ENCODE data around the gene PRDM11.

The PRDM11 gene

GRCh38 chr11:45215098-45215865 lies 68.8 kb downstream of the PRDM11 start:
- DNase-seq, result no peak
- in situ Hi-C loops (cut with HindIII; ENCODE audit: low pct_ligation_motif_present, low pct_unique_long_range_greater_than_20kb, low sequenced_read_pairs), result no loop called here

- no peak for DNase-seq
- in situ Hi-C loops (cut with HindIII; ENCODE audit: low pct_ligation_motif_present, low pct_unique_long_range_greater_than_20kb, low sequenced_read_pairs), result no loop called here
These were observed 69.6 kb downstream of the PRDM11 start for GRCh38 chr11:45216031-45216430.

GRCh38 chr11:45216901-45217300 lies 70.5 kb downstream of the PRDM11 start:
- no peak for DNase-seq
- in situ Hi-C loops (cut with HindIII; ENCODE audit: low pct_ligation_motif_present, low pct_unique_long_range_greater_than_20kb, low sequenced_read_pairs), result no loop called here

- DNase-seq, result no peak
- in situ Hi-C loops (cut with HindIII; ENCODE audit: low pct_ligation_motif_present, low pct_unique_long_range_greater_than_20kb, low sequenced_read_pairs), result no loop called here
These were observed 71.6 kb downstream of the PRDM11 start for GRCh38 chr11:45217991-45218390.

GRCh38 chr11:45218705-45219104 lies 72.3 kb downstream of the PRDM11 start:
- DNase-seq, result no peak
- in situ Hi-C loops (cut with HindIII; ENCODE audit: low pct_ligation_motif_present, low pct_unique_long_range_greater_than_20kb, low sequenced_read_pairs), result no loop called here

- in situ Hi-C loops (cut with HindIII; ENCODE audit: low pct_ligation_motif_present, low pct_unique_long_range_greater_than_20kb, low sequenced_read_pairs), result no loop called here
- no peak for DNase-seq
These were observed 73.0 kb downstream of the PRDM11 start for GRCh38 chr11:45219411-45219810.

GRCh38 chr11:45223496-45223895 lies 77.1 kb downstream of the PRDM11 start:
- DNase-seq, result no peak
- in situ Hi-C loops (cut with HindIII; ENCODE audit: low pct_ligation_motif_present, low pct_unique_long_range_greater_than_20kb, low sequenced_read_pairs), result no loop called here

GRCh38 chr11:45224766-45225165 lies 78.3 kb downstream of the PRDM11 start:
- in situ Hi-C loops (cut with HindIII; ENCODE audit: low pct_ligation_motif_present, low pct_unique_long_range_greater_than_20kb, low sequenced_read_pairs), result no loop called here

GRCh38 chr11:45225277-45225676 lies 78.8 kb downstream of the PRDM11 start:
- in situ Hi-C loops (cut with HindIII; ENCODE audit: low pct_ligation_motif_present, low pct_unique_long_range_greater_than_20kb, low sequenced_read_pairs), result no loop called here

More at GRCh38 chr11:45224766-45225165, 78.3 kb downstream of the PRDM11 start:
- no peak for DNase-seq

GRCh38 chr11:45225961-45226871 lies 79.8 kb downstream of the PRDM11 start:
- DNase-seq, result no peak
- in situ Hi-C loops (cut with HindIII; ENCODE audit: low pct_ligation_motif_present, low pct_unique_long_range_greater_than_20kb, low sequenced_read_pairs), result no loop called here

More at GRCh38 chr11:45225277-45225676, 78.8 kb downstream of the PRDM11 start:
- no peak for DNase-seq

- DNase-seq, result no peak
- in situ Hi-C loops (cut with HindIII; ENCODE audit: low pct_ligation_motif_present, low pct_unique_long_range_greater_than_20kb, low sequenced_read_pairs), result no loop called here
These were observed 80.5 kb downstream of the PRDM11 start for GRCh38 chr11:45226901-45227300.

GRCh38 chr11:45227836-45228235 lies 81.4 kb downstream of the PRDM11 start:
- in situ Hi-C loops (cut with HindIII; ENCODE audit: low pct_ligation_motif_present, low pct_unique_long_range_greater_than_20kb, low sequenced_read_pairs), result no loop called here
- DNase-seq, result no peak

GRCh38 chr11:45229401-45230020 lies 83.1 kb downstream of the PRDM11 start:
- in situ Hi-C loops (cut with HindIII; ENCODE audit: low pct_ligation_motif_present, low pct_unique_long_range_greater_than_20kb, low sequenced_read_pairs), result no loop called here
- no peak for DNase-seq

GRCh38 chr11:45232341-45233080 lies 86.1 kb downstream of the PRDM11 start:
- DNase-seq, result no peak
- in situ Hi-C loops (cut with HindIII; ENCODE audit: low pct_ligation_motif_present, low pct_unique_long_range_greater_than_20kb, low sequenced_read_pairs), result no loop called here

- in situ Hi-C loops (cut with HindIII; ENCODE audit: low pct_ligation_motif_present, low pct_unique_long_range_greater_than_20kb, low sequenced_read_pairs), result no loop called here
- peak; percentile 53 for DNase-seq
These were observed 86.8 kb downstream of the PRDM11 start for GRCh38 chr11:45233121-45233803.

GRCh38 chr11:45233804-45234170 lies 87.3 kb downstream of the PRDM11 start:
- DNase-seq, result no peak
- in situ Hi-C loops (cut with HindIII; ENCODE audit: low pct_ligation_motif_present, low pct_unique_long_range_greater_than_20kb, low sequenced_read_pairs), result no loop called here

- in situ Hi-C loops (cut with HindIII; ENCODE audit: low pct_ligation_motif_present, low pct_unique_long_range_greater_than_20kb, low sequenced_read_pairs), result no loop called here
These were observed 88.0 kb downstream of the PRDM11 start for GRCh38 chr11:45234306-45235006.

More at GRCh38 chr11:45234306-45235006, 88.0 kb downstream of the PRDM11 start:
- no peak for DNase-seq

Data from ACHN (cell line).